Naive thymus-derived CD4-positive, alpha-beta T cell (primary cell): Measurements from ENCODE around the gene RAB18. TPM values are rescaled to one million over a fixed set of nuclear protein-coding genes. Genes with fewer than 3 reads are reported as not detected.
A peak's percentile ranks its signal among the peaks of the same experiment; 100 is the strongest.

Source experiments
- ATAC-seq: fragments of 150-1000 bp; cut with Tn5 transposase; 2 replicates; pipeline ENCODE4 v1.10.0; 2021; ENCODE audit warnings: mild to moderate bottlenecking, moderate library complexity
- CTCF ChIA-PET: fragments of 350-600 bp; sonication (Branson Sonifier 250); formaldehyde crosslinking; loops from one replicate; lab custom pipeline; 2021; ENCODE audit warnings: antibody characterized with exemption; lab: Charles Lee
- POLR2A ChIA-PET: fragments of 350-600 bp; sonication (Branson Sonifier 250); formaldehyde crosslinking; loops from one replicate; lab custom pipeline; 2021; ENCODE audit warnings: antibody characterized with exemption, inconsistent platforms; lab: Charles Lee
- DNase-seq, 9 donors: peaks; one replicate each; pipeline versions ENCODE4 v3.0.0 to v3.0.0-alpha.2; 2020 to 2022; ENCODE audit warnings: mixed read lengths in 1 of 9
- H3K27ac ChIP-seq: one replicate; pipeline ENCODE4 v1.7.0; 2013; ENCODE audit warnings: mild to moderate bottlenecking, low read depth, low read length, moderate library complexity
- H3K27me3 ChIP-seq, 2 donors: one replicate each; pipeline ENCODE4 v1.7.0; 2013; ENCODE audit warnings: low read length in 2 of 2, mild to moderate bottlenecking in 2 of 2, moderate library complexity in 2 of 2; ENCODE audit not compliant: control insufficient read depth in 2 of 2, insufficient read depth in 2 of 2
- H3K36me3 ChIP-seq, 3 experiments: 1 replicate in 2 of 3; 2 replicates in 1 of 3; pipeline ENCODE4 v1.7.0; 2013; ENCODE audit warnings: low read length in 3 of 3, mild to moderate bottlenecking in 3 of 3, moderate library complexity in 1 of 3; ENCODE audit not compliant: insufficient read depth in 3 of 3, control insufficient read depth in 2 of 3
- H3K4me1 ChIP-seq, 2 donors: one replicate each; pipeline ENCODE4 v1.7.0; 2013; ENCODE audit warnings: low read length in 2 of 2, mild to moderate bottlenecking in 2 of 2, moderate library complexity in 1 of 2; ENCODE audit not compliant: control insufficient read depth in 2 of 2, insufficient read depth in 2 of 2
- H3K4me3 ChIP-seq: 2 replicates; pipeline ENCODE4 v1.7.0; 2013; ENCODE audit warnings: mild to moderate bottlenecking, low read length
- H3K9me3 ChIP-seq, 3 experiments: 1 replicate in 2 of 3; 2 replicates in 1 of 3; pipeline ENCODE4 v1.7.0; 2013; ENCODE audit warnings: low read length in 3 of 3; ENCODE audit not compliant: control insufficient read depth in 2 of 3
- H3K27ac Mint-ChIP-seq, 9 donors: one replicate each; pipeline ENCODE4 v1.8.0; 2020 to 2022; ENCODE audit warnings: mixed read lengths in 9 of 9, mild to moderate bottlenecking in 8 of 9, moderate library complexity in 5 of 9, inconsistent platforms in 2 of 9
- H3K27me3 Mint-ChIP-seq, 5 donors: one replicate each; pipeline ENCODE4 v1.8.0; 2021 to 2022; ENCODE audit warnings: mixed read lengths in 5 of 5, mild to moderate bottlenecking in 1 of 5
- H3K36me3 Mint-ChIP-seq, 5 donors: one replicate each; pipeline ENCODE4 v1.8.0; 2020 to 2022; ENCODE audit warnings: mixed read lengths in 5 of 5, mild to moderate bottlenecking in 3 of 5, inconsistent platforms in 1 of 5
- H3K4me1 Mint-ChIP-seq, 7 donors: one replicate each; pipeline ENCODE4 v1.8.0; 2020 to 2022; ENCODE audit warnings: mixed read lengths in 7 of 7, mild to moderate bottlenecking in 3 of 7, inconsistent platforms in 1 of 7
- H3K4me3 Mint-ChIP-seq, 10 donors: one replicate each; pipeline ENCODE4 v1.8.0; 2020 to 2022; ENCODE audit warnings: mild to moderate bottlenecking in 10 of 10, mixed read lengths in 10 of 10, moderate library complexity in 6 of 10, inconsistent platforms in 2 of 10
- H3K9me3 Mint-ChIP-seq, 11 donors: one replicate each; pipeline ENCODE4 v1.8.0; 2020 to 2022; ENCODE audit warnings: mixed read lengths in 11 of 11, mild to moderate bottlenecking in 4 of 11, inconsistent platforms in 1 of 11, moderate library complexity in 1 of 11
- intact Hi-C, 2 donors: fragments of 100-400 bp; cut with micrococcal nuclease; formaldehyde crosslinking; loops; one replicate each; pipeline ENCODE4 v1.15.1; 2023
- polyA plus RNA-seq, 2 donors: library from polyadenylated mRNA; unstranded; fragments of 300-500 nt; fragmentation: Illumina TruSeq; gene quantifications; one replicate each; pipeline ENCODE4 v1.2.3, GENCODE V29; 2021
- total RNA-seq, 6 experiments: library from RNA in 5 of 6; stranded (reverse) in 5 of 6; gene quantifications; 1 replicate in 5 of 6; 2 replicates in 1 of 6; pipeline ENCODE4 v1.2.3 and lab custom pipeline; 2021 to 2026

Gene RAB18
- total RNA-seq (10 to 100 TPM; 69.1 to 96.1 (median 73.6) TPM), polyA plus RNA-seq (10 to 100 TPM; 54.0 to 78.1 TPM), total RNA-seq (lab: John Stamatoyannopoulos, UW) (63.0 reads per million, percentile 76 among the genes with 10 or more reads in this experiment)

DNA sequence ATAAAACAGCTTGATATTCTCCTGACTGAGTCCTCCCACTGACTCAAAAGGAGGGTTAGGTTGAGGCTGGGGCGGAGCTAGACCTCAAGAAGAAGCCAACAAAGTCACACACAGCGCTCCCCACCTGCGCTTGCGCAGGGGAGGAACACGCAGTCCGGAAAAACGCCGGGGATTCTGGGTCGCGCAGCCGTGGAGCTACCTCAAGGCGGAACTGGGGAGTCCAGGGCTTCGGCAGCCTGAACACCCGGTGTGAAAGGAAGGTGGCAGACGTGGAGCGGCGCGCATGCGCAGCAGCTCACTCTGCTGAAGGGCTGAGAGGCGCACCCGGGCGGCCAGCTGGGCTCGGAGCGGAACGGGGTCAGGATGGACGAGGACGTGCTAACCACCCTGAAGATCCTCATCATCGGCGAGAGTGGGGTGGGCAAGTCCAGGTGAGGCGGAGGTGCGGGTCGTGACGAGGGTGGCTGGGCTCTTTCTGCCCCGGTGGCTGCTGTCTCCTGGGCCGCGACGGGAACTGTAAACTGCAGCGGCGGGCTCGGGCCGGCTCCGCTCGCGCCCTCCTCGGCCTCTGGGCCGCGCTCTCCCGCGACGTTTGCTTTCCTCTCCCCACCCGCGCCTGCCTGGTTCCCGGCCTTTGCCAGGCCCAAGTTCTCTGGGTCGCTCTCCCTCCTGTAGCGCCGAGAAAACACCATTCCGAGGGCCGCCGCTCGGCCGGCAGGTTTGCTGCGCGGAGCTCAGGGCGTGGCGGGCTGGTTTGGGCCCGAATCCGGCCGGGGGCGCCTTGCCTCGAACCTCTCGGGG is at the start of gene RAB18:
TSS of gene RAB18 (plus strand) at position 298 of the 801 bp plus-strand sequence. CDS start at position 364, 66 bp downstream.
- DNase-seq (peak; percentile 93 to 99 (median 98)), ATAC-seq (peak; percentile 97)
- peak within 1 kb of the TSS; percentile 82 for H3K4me3 ChIP-seq
- Mint-ChIP-seq H3K27me3 (peaks cover 0 to 7% (median 0%) of the 10 kb centered on the region in 5 donors), H3K27ac (peak within 1 kb of the TSS; percentile 96 to 99 (median 98)), H3K4me3 (peak within 1 kb of the TSS; percentile 95 to 100 (median 99)), H3K9me3 (peaks cover 0 to 3% (median 0%) of the 10 kb centered on the region in 11 donors), H3K36me3 (peaks cover 0 to 15% (median 10%) of the 10 kb centered on the region in 5 donors), H3K4me1 (peaks cover 39 to 59% (median 55%) of the 10 kb centered on the region in 7 donors)
- H3K9me3 ChIP-seq = no peaks in the 10 kb centered on the region
- peak within 1 kb of the TSS; percentile 87 for H3K27ac ChIP-seq
- peaks cover 13 to 18% of the 10 kb centered on the region in 2 donors for H3K4me1 ChIP-seq
- H3K27me3 ChIP-seq = no peaks in the 10 kb centered on the region
- ChIA-PET CTCF (interaction anchor here (0.6 to 1.2 kb wide), 7 partner anchors 29 to 238 kb away, joined by 3 to 5 read pairs (median 3); no protein-coding TSS in a partner anchor), POLR2A (interaction anchor here (0.6 to 2.2 kb wide), 20 partner anchors 9 to 1028 kb away, joined by 3 to 20 read pairs (median 5); partner anchors contain the start of genes ACBD5, MASTL, WAC and YME1L1)
- H3K36me3 ChIP-seq = peaks cover 0 to 4% (median 0%) of the 10 kb centered on the region in 3 experiments
- intact Hi-C loops = loop anchor here (1.0 to 10.0 kb wide), 22 partner anchors 9 to 1173 kb away; partner anchors contain the start of genes MPP7 (in 2 of the 2), YME1L1 (in 2 of the 2), ANKRD26 (in 1 of the 2) and BAMBI (in 1 of the 2)

DNA sequence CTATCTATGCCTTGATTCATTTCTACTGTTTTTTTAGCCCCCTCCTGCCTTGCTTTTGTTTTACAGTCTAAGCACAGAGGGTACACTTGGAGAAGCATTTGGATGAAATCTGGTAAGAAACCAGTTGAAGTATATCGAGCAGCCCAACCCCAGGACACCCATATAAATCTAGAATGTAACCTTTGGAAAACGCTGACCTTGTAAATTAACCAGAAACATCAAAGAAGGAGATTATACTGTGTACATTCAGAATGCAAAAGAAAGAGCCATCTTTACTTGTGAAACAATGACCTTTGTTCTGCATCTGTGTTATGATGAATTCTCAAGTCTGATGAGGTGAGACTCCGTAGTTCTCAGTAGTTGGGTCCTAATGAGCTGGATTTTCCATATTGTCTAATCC is 49.3 kb upstream of the RAB18 start:
- POLR2A ChIA-PET = no interaction called here

DNA sequence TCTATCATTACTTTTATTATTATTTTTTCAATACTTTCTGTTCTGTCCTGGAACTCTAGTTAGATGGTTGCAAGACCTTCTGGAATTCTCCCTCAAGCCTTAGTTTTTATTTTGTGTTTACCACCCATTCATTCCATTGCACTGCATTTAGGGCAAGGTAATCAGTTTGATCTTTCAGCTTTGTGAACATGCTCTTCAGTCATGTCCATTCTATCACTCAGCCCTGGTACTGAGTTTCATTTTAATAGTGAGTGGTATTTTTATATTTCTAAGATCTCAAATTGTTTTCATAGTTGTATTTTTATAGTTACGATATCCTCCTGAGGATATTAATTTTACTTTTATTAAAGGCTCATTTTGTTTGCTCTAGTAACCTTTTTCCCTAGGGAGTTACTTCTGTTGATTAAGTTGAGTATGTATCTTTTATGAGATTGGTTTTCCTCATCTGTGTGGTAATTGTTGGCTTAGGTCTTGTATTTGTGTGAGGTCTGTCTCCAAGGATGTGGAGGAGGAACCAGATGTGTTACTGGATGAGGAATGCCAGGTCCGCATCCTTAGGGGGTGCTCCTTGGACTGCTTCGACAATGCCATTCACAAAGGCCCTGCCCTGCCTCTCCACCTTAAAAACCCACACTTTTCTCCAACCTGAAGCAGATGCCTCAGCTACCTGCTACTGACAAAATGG is 46.7 kb upstream of the RAB18 start:
- no peak for ATAC-seq
- Histone ChIP-seq H3K4me1 (no peaks in the 10 kb centered on the region), H3K36me3 (no peaks in the 10 kb centered on the region), H3K4me3 (no peak overlapping the region), H3K27ac (no peak overlapping the region), H3K9me3 (no peaks in the 10 kb centered on the region), H3K27me3 (no peaks in the 10 kb centered on the region)
- ChIA-PET CTCF (interaction anchor here (0.6 kb wide), 1 partner anchor 150 kb away, joined by 3 read pairs; no protein-coding TSS in a partner anchor), POLR2A (no interaction called here)
- Mint-ChIP-seq H3K9me3 (no peaks in the 10 kb centered on the region), H3K27ac (no peak overlapping the region), H3K27me3 (peaks cover 0 to 18% (median 6%) of the 10 kb centered on the region in 5 donors), H3K4me3 (no peak overlapping the region), H3K4me1 (peaks cover 5 to 11% (median 6%) of the 10 kb centered on the region in 7 donors), H3K36me3 (peaks cover 0 to 2% (median 0%) of the 10 kb centered on the region in 5 donors)
- no peak for DNase-seq
- intact Hi-C loops = no loop called here

More for the DNA sequence above, 49.3 kb upstream of the RAB18 start:
- H3K36me3 Mint-ChIP-seq = peaks cover 0 to 2% (median 0%) of the 10 kb centered on the region in 5 donors
- no peaks in the 10 kb centered on the region for H3K36me3 ChIP-seq
- H3K27me3 ChIP-seq = no peaks in the 10 kb centered on the region
- H3K9me3 Mint-ChIP-seq = no peaks in the 10 kb centered on the region
- no peak for DNase-seq
- no peak for ATAC-seq
- no peak overlapping the region for H3K4me3 Mint-ChIP-seq
- no peaks in the 10 kb centered on the region for H3K4me1 ChIP-seq
- H3K4me3 ChIP-seq = no peak overlapping the region
- H3K27ac Mint-ChIP-seq = no peak overlapping the region
- H3K27me3 Mint-ChIP-seq = peaks cover 0 to 22% (median 0%) of the 10 kb centered on the region in 5 donors
- H3K4me1 Mint-ChIP-seq = peaks cover 5 to 13% (median 6%) of the 10 kb centered on the region in 7 donors
- no peaks in the 10 kb centered on the region for H3K9me3 ChIP-seq
- no peak overlapping the region for H3K27ac ChIP-seq
- intact Hi-C loops = no loop called here
- CTCF ChIA-PET = interaction anchor here (0.6 kb wide), 1 partner anchor 1880 kb away, joined by 4 read pairs; no protein-coding TSS in a partner anchor

DNA sequence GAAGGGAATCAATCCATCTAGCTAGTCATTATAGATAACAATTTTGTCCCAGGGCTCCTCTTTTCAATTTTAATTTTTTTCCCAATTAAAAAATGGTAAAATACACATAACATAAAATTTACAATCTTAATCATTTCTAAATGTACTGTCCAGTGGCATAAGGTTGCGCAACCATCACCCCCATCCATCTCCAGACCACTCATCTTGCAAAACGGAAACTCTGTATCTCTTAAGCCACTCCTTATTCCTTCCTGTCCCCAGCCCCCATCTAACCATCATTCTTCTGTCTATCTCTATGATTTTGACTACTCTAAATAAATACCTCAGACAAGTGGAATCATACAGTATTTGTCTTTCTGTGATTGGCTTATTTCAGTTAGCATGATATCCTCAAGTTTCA is 46.1 kb upstream of the RAB18 start:
- DNase-seq (no peak), ATAC-seq (peak; percentile 66)
- H3K4me3 Mint-ChIP-seq = no peak overlapping the region
- peaks cover 0 to 2% (median 0%) of the 10 kb centered on the region in 5 donors for H3K36me3 Mint-ChIP-seq
- Histone ChIP-seq H3K27me3 (no peaks in the 10 kb centered on the region), H3K4me1 (no peaks in the 10 kb centered on the region), H3K9me3 (no peaks in the 10 kb centered on the region), H3K4me3 (no peak overlapping the region), H3K36me3 (no peaks in the 10 kb centered on the region), H3K27ac (no peak overlapping the region)
- H3K27ac Mint-ChIP-seq = peak overlapping the region in 2 of 9 donors; percentile 22 to 43
- intact Hi-C loops = no loop called here
- H3K9me3 Mint-ChIP-seq = no peaks in the 10 kb centered on the region
- H3K4me1 Mint-ChIP-seq = peaks cover 6 to 9% (median 8%) of the 10 kb centered on the region in 7 donors
- peaks cover 0 to 15% (median 6%) of the 10 kb centered on the region in 5 donors for H3K27me3 Mint-ChIP-seq
- ChIA-PET CTCF (interaction anchor here (0.6 kb wide), 1 partner anchor 150 kb away, joined by 3 read pairs; no protein-coding TSS in a partner anchor), POLR2A (no interaction called here)

DNA sequence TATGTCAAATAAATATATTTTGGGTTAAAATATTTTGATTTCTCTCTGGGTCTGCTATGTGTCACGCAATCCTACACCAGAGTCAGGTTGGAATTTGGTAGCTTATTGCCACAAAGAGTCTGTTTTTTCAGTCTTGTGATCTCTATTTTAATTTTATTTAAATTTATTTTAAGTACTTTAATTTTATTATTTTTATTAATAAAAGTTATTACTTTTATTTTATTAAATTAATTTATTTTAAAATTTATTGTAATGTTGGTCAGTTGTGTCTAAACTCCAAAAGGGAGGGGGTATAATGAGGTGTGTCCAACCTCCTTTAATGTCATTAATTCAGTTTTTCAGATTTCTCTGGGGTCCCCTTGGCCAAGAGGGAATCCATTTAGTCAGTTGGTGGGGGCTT is 42.8 kb upstream of the RAB18 start:
- no peak for ATAC-seq
- no peaks in the 10 kb centered on the region for H3K27me3 ChIP-seq
- H3K4me3 ChIP-seq = no peak overlapping the region
- peaks cover 0 to 6% (median under 1%) of the 10 kb centered on the region in 5 donors for H3K27me3 Mint-ChIP-seq
- intact Hi-C loops = no loop called here
- H3K9me3 ChIP-seq = no peaks in the 10 kb centered on the region
- no peaks in the 10 kb centered on the region for H3K36me3 ChIP-seq
- H3K36me3 Mint-ChIP-seq = peaks cover 0 to 5% (median 0%) of the 10 kb centered on the region in 5 donors
- H3K4me1 ChIP-seq = peaks cover 9 to 11% of the 10 kb centered on the region in 2 donors
- H3K27ac Mint-ChIP-seq = no peak overlapping the region
- peaks cover 36 to 42% (median 40%) of the 10 kb centered on the region in 7 donors for H3K4me1 Mint-ChIP-seq
- H3K4me3 Mint-ChIP-seq = no peak overlapping the region
- no peak overlapping the region for H3K27ac ChIP-seq
- peaks cover 0 to 3% (median 0%) of the 10 kb centered on the region in 11 donors for H3K9me3 Mint-ChIP-seq
- POLR2A ChIA-PET = interaction anchor here (1.0 to 2.2 kb wide), 2 partner anchors 43 to 307 kb away, joined by 4 to 8 read pairs; partner anchors contain the start of genes RAB18 and YME1L1
- no peak for DNase-seq
- CTCF ChIA-PET = no interaction called here

DNA sequence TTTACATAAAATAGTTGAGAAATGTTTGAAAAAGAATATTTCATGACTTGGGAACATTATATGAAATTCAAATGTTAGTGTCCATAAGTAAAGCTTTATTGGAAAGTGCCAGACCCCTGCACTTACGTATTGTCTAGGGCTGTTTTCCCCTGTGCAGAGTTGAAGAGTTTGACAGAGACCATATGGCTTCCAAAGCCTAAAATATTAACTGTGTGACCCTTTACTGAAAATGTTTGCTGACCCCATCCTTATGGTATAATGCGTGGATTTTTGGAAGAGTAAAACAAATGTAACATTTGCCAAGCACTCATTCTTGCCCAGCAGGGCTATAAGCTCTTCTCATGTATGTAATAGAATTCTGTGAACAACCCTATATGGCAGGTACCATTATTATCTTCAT is 40.1 kb upstream of the RAB18 start:
- intact Hi-C loops = loop anchor here in 1 of 2 donors (2.0 kb wide), 1 partner anchor 41 kb away; the partner anchor contains the start of gene RAB18
- no peak overlapping the region for H3K27ac ChIP-seq
- H3K27me3 Mint-ChIP-seq = peaks cover 0 to 6% (median 0%) of the 10 kb centered on the region in 5 donors
- POLR2A ChIA-PET = interaction anchor here (0.5 kb wide), 1 partner anchor 17 kb away, joined by 3 read pairs; no protein-coding TSS in a partner anchor
- H3K9me3 ChIP-seq = no peaks in the 10 kb centered on the region
- H3K4me1 Mint-ChIP-seq = peaks cover 29 to 44% (median 37%) of the 10 kb centered on the region in 7 donors
- no peaks in the 10 kb centered on the region for H3K36me3 ChIP-seq
- peaks cover 0 to 3% (median 0%) of the 10 kb centered on the region in 11 donors for H3K9me3 Mint-ChIP-seq
- no peaks in the 10 kb centered on the region for H3K27me3 ChIP-seq
- peak overlapping the region; percentile 41 to 90 (median 70) for H3K27ac Mint-ChIP-seq
- CTCF ChIA-PET = no interaction called here
- no peak for ATAC-seq
- H3K4me3 Mint-ChIP-seq = peak overlapping the region in 5 of 10 donors; percentile 29 to 68 (median 33)
- peaks cover 0 to 3% (median 0%) of the 10 kb centered on the region in 5 donors for H3K36me3 Mint-ChIP-seq
- DNase-seq = no peak
- no peak overlapping the region for H3K4me3 ChIP-seq
- H3K4me1 ChIP-seq = peaks cover 9 to 11% of the 10 kb centered on the region in 2 donors
